Medulla oblongata (tissue), 1 donor: ENCODE data around the gene PRKCG.

ENCODE experiments used
- DNase-seq: peaks from one replicate; pipeline ENCODE4 v3.0.0-alpha.2; 2015; ENCODE audit errors: extremely low spot score

Gene PRKCG

GRCh38 chr19:53872762-53873161, 9.2 kb upstream of the PRKCG start:
- no peak for DNase-seq

- no peak for DNase-seq
These were observed 8.0 kb upstream of the PRKCG start for GRCh38 chr19:53873773-53874605.

DNA sequence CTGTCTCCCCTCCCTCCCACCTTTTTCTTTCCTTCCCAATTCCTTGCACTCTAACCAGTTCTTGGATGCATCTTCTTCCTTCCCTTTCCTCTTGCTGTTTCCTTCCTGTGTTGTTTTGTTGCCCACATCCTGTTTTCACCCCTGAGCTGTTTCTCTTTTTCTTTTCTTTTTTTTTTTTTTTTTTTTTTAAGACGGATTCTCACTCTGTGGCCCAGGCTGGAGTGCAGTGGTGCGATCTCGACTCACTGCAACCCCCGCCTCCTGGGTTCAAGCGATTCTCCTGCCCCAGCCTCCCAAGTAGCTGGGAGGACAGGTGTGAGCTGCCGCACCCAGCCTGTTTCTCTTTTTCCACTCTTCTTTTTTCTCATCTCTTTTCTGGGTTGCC, 7.4 kb upstream of the PRKCG start:
- no peak for DNase-seq

- DNase-seq = no peak
These were observed 6.2 kb upstream of the PRKCG start for GRCh38 chr19:53875602-53876325.

DNA sequence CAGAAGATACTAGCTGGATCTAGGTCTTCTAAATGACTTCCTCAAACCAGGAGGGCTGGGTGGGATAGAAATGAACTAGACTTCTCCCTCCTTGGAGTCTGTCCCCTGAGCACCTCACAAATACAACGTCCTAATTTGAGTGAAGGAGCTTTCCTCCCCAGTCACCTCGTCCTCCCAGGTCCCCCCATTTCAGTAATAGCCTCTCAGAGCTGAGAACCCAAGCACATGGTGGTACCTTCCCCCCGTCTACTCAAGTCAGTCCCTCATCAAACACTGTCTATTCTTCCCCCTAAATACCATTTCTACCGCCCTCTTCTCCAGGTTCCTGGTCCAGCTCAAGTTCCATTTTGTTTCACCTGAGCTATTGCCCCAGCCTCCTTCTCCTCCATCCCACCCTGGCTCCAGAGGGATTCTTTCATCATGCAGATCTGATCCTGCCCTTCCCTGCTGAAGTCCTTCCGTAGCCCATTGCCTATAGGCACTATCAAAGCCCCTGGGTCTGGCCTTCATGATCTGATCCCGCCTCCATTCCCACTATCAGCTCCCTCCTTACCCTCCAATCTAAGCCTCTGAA, 5.3 kb upstream of the PRKCG start:
- DNase-seq = no peak

GRCh38 chr19:53877361-53877766, 4.6 kb upstream of the PRKCG start:
- no peak for DNase-seq

DNA sequence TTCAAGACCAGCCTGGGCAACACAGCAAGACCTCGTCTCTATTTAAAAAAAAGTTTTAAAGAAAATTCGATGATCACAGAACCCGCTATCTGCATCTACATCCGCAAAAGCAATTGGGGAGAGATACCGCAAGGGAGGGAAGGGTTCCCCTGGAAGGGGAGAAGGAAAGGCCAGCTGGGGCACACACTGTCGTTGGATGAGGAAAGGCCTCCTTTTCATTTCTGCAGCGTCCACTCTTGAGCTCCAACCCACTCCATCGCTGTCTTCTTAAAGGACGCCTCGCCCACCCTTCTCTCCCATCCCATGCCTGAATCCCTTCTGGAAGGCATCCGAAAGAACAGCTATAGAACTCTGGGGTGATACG, 3.2 kb upstream of the PRKCG start:
- no peak for DNase-seq

DNA sequence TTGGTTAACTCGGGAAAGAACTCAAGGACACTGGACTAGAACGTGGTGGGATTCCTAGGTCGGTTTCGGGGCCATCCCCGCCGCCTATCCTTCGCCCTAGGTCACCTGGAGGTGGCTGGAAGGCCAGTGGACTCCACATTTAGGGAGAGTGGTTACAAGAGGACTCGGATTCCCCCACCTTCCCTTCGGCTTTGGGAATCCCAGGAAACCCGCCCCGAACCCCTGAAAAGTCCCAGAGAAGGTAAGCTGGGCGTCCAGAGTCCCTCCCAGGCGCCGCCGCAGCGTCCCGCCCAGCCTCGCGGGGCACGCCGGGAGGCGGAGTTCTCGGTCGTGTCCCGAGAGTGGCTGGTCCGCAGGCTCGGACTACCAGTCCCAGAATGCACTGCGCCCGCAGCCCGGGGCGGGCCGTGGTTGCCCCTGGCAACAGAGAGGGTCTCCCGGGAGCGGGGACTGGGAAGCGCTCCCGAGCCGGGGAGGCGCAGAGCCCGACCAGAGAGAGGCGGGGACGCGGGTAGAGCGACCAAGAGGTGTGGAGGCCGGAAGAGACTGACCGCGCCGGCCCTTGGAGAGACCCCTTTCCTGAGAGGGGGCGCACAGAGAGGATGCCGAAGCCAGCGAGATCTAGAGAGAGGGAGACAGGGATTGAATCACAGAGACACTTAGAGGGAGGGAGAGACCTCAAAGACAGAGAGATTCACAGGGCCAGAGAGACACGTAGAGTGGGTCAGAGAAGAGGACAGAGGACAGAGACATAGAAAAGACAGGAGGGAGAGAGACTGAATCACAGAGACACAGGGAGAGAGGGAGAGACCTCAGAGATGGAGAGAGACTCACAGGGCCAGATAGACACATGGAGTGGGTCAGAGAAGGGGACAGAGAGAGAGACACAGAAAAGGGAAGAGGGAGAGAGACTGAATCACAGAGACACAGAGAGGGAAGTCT, 2.6 kb upstream of the PRKCG start:
- peak; percentile 94 for DNase-seq

GRCh38 chr19:53880711-53881481, 1.1 kb upstream of the PRKCG start:
- no peak for DNase-seq

- DNase-seq = no peak
These were observed 524 bp downstream of the PRKCG start for GRCh38 chr19:53882391-53883050.

DNA sequence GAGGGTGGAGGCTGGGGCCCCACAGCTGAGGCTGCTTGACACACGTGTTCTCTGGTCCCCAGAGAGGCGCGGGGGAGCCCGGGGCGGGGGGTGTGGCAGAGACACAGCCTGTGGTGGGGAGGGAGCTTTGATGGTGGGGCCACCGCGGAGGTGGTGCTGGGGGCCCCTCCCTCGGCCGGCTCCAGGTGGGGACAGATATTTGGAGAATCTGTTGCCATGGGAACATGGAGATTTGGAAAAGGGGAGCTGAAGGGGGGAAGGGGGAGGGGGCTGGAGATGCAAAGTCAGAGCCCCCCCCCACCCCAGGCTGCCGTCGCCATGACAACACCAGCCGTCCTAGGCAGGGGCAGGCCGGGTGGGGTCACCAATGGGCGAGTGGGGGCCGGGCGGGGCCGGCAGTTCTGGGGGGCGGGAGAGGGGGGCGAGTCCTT, 1.2 kb downstream of the PRKCG start:
- DNase-seq = no peak

DNA sequence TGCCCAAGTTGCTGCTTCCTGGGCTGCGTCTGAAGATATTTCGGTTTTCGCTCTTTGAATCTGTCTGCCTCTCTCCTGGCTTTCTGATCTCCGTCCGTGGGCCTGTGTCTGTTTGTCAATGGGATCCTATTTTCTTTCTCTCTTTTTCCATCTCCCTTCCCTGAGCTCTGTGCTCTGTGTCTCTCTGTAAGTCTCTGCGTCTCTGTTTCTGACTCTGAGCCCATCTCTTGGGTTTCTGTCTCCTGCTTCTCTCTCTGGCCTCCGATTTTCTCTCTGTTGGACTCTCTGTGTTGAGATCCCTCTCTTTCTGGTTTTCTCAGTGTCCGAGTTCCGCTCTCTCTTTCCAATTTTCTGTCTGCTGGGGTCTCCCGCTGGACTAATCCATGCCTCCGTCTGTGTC, 1.7 kb downstream of the PRKCG start:
- DNase-seq = no peak

- no peak for DNase-seq
These were observed 2.3 kb downstream of the PRKCG start for GRCh38 chr19:53884256-53884655.

DNA sequence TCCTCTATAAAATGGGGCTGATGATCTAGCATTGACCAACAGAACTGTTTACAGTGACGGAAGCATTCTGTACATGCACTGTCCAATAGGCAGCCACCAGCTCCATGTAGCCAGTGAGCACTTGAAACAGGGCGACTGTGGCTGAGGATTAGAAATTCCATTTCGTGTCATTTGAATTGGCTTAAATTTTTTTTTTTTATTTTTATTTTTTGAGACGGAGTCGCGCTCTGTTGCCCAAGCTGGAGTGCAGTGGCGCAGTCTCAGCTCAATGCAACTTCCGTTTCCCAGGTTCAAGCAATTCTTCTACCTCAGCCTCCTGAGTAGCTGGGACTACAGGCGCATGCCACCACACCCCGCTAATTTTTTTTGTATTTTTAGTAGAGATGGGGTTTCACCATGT, 3.0 kb downstream of the PRKCG start:
- no peak for DNase-seq

- no peak for DNase-seq
These were observed 10.4 kb downstream of the PRKCG start for GRCh38 chr19:53892301-53892980.

DNA sequence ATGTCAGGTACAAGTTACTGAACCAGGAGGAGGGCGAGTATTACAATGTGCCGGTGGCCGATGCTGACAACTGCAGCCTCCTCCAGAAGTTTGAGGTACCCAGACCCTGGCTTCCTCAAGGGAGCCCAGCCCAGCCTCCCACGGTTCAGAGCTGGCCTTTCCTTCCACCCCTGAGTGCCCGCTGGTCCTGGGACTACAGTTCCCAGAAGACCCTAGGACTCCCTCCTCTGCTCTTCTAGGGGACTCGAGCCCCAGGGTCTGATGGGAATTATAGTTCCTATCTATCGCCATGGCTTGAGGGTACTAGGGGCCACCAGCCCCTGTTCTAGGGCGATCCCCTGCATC, 11.0 kb downstream of the PRKCG start:
- no peak for DNase-seq

GRCh38 chr19:53894707-53895106, 12.7 kb downstream of the PRKCG start:
- no peak for DNase-seq

- DNase-seq = no peak
These were observed 14.7 kb downstream of the PRKCG start for GRCh38 chr19:53896682-53897081.

DNA sequence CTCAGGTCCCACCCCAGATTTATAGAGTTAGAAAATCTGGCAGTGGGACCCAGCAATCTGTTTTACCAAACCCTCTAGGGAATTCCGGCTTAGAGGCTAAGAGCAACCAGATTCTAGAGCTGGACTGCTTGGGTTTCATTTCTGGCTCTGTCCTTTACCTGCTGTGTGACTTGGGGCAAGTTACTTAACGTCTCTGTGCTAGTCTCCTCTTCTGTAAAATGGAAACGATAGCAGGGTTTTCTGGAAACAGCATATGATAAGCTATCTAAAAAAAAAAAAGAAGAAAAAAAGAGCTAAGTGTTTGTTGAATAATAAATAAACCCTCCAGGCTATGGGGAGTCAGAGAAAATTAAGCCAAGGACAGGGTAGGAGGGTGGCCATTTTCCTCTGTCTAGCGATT, 15.5 kb downstream of the PRKCG start:
- DNase-seq = no peak

DNA sequence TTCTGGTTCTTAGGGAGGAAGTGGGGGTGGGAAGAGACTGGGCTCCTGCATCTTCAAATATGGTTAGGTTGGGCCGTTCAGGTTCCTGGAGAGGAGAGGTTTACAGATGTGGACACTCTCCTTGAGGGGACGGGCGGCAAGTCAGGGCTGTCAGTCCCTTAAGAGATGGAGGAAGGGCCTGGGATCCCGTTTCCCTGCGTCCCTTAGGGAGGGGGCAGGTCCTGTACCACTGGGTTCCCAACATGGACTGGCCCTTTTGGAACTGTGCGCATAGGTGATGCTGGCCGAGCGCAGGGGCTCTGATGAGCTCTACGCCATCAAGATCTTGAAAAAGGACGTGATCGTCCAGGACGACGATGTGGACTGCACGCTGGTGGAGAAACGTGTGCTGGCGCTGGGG, 16.2 kb downstream of the PRKCG start:
- DNase-seq = no peak
